Activated CD8-positive, alpha-beta T cell treated with anti-CD3 and anti-CD28 coated beads for 36 hours (primary cell): Measurements from ENCODE around the gene PLEKHO2. TPM values are rescaled to one million over a fixed set of nuclear protein-coding genes. Genes with fewer than 3 reads are reported as not detected.

Experiments
- ATAC-seq: fragments of 200-7000 bp; cut with Tn5 transposase; one replicate; pipeline ENCODE4 v1.10.0; 2021; ENCODE audit warnings: mild to moderate bottlenecking, moderate library complexity
- CTCF ChIA-PET: fragments of 350-600 bp; sonication (Branson Sonifier 250); formaldehyde crosslinking; loops from one replicate; lab custom pipeline; 2021; ENCODE audit warnings: antibody characterized with exemption; lab: Charles Lee
- POLR2A ChIA-PET: fragments of 350-600 bp; sonication (Branson Sonifier 250); formaldehyde crosslinking; loops from one replicate; lab custom pipeline; 2021; ENCODE audit warnings: antibody characterized with exemption; lab: Charles Lee
- DNase-seq: peaks from one replicate; pipeline ENCODE4 v3.0.0-alpha.2; 2020
- H3K27ac Mint-ChIP-seq: one replicate; pipeline ENCODE4 v1.8.0; 2021; ENCODE audit warnings: mild to moderate bottlenecking, mixed read lengths
- H3K27me3 Mint-ChIP-seq: one replicate; pipeline ENCODE4 v1.8.0; 2021; ENCODE audit warnings: mixed read lengths
- H3K36me3 Mint-ChIP-seq: one replicate; pipeline ENCODE4 v1.8.0; 2021; ENCODE audit warnings: low read depth, mixed read lengths
- H3K4me1 Mint-ChIP-seq: one replicate; pipeline ENCODE4 v1.8.0; 2021; ENCODE audit warnings: low read depth, mixed read lengths
- H3K4me3 Mint-ChIP-seq: one replicate; pipeline ENCODE4 v1.8.0; 2021; ENCODE audit warnings: mild to moderate bottlenecking, moderate library complexity, mixed read lengths
- H3K9me3 Mint-ChIP-seq: one replicate; pipeline ENCODE4 v1.8.0; 2021; ENCODE audit warnings: mixed read lengths
- intact Hi-C: fragments of 100-400 bp; cut with micrococcal nuclease; formaldehyde crosslinking; loops from one replicate; pipeline ENCODE4 v1.10.0; 2022
- total RNA-seq, 2 experiments: library from RNA; stranded (reverse); gene quantifications; one replicate each; pipeline ENCODE4 v1.2.3, GENCODE V29; 2021
- TF ChIP-seq, protein P1 (sequence below): fragments of 200-600 bp; IDR thresholded peaks from one replicate; pipeline ENCODE4 v1.8.0; 2022; ENCODE audit warnings: antibody characterized with exemption, mild to moderate bottlenecking

PLEKHO2 gene
- total RNA-seq, 2 experiments from 2014 or later = 10.1 to 10.4 TPM

DNA sequence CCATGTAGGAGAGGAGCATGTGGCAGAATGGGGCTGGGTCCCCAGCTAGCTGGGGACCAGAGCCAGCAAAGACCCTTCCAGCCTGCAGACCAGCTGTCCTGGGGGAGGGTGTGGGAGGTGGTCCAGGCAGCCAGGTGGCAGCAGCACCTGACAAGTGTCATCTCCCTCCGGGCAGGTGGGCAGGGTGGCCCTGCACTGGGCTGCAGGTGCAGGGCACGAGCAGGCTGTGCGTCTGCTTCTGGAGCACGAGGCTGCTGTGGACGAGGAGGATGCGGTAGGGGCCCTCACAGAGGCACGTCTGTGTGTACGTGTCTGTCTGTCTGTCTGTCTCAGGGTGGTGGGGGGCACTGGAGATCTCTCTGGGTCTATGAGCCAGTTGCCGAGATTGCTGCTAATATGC is 75.5 kb downstream of the PLEKHO2 start:
- intact Hi-C loops = no loop called here
- TF ChIP-seq, protein P1, sequence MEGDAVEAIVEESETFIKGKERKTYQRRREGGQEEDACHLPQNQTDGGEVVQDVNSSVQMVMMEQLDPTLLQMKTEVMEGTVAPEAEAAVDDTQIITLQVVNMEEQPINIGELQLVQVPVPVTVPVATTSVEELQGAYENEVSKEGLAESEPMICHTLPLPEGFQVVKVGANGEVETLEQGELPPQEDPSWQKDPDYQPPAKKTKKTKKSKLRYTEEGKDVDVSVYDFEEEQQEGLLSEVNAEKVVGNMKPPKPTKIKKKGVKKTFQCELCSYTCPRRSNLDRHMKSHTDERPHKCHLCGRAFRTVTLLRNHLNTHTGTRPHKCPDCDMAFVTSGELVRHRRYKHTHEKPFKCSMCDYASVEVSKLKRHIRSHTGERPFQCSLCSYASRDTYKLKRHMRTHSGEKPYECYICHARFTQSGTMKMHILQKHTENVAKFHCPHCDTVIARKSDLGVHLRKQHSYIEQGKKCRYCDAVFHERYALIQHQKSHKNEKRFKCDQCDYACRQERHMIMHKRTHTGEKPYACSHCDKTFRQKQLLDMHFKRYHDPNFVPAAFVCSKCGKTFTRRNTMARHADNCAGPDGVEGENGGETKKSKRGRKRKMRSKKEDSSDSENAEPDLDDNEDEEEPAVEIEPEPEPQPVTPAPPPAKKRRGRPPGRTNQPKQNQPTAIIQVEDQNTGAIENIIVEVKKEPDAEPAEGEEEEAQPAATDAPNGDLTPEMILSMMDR = no peak
- Mint-ChIP-seq H3K4me3 (no peak overlapping the region), H3K27ac (no peak overlapping the region), H3K27me3 (peaks cover 2% of the 10 kb centered on the region), H3K9me3 (no peaks in the 10 kb centered on the region), H3K4me1 (no peaks in the 10 kb centered on the region), H3K36me3 (no peaks in the 10 kb centered on the region)
- CTCF ChIA-PET = interaction anchor here (1.2 kb wide), 1 partner anchor 108 kb away, joined by 4 read pairs; no protein-coding TSS in a partner anchor
- POLR2A ChIA-PET = no interaction called here
- DNase-seq (no peak), ATAC-seq (no peak)

Other genes starting within 250 kb of the PLEKHO2 start
- gene RBPMS2, start 66.3 kb upstream of the PLEKHO2 start, total RNA-seq = not detected
- 10 to 100 TPM; 50.0 TPM for gene PIF1, start 16.3 kb upstream of the PLEKHO2 start, total RNA-seq
- 1 to 10 TPM; 3.4 to 4.3 TPM for gene ANKDD1A, start 70.0 kb downstream of the PLEKHO2 start, total RNA-seq
- gene SPG21, start 148.0 kb downstream of the PLEKHO2 start, total RNA-seq = 10 to 100 TPM; 72.3 to 73.0 TPM
- 10 to 100 TPM; 19.7 to 21.0 TPM for gene MTFMT, start 187.7 kb downstream of the PLEKHO2 start, total RNA-seq
- gene SLC51B, start 203.5 kb downstream of the PLEKHO2 start, total RNA-seq = not detected
- not detected for gene RASL12, start 226.1 kb downstream of the PLEKHO2 start, total RNA-seq
- gene KBTBD13, start 234.8 kb downstream of the PLEKHO2 start, total RNA-seq = not detected